ENCODE data around the gene ASCC3. TPM values are rescaled to one million over a fixed set of nuclear protein-coding genes. Genes with fewer than 3 reads are reported as not detected.

ASCC3 gene
- total RNA-seq, 1 donor from 2014 or later: 15.3 TPM

- no peak for ATAC-seq
Observed at GRCh38 chr6:100509101-100509500, 372.0 kb downstream of the ASCC3 start.

DNA sequence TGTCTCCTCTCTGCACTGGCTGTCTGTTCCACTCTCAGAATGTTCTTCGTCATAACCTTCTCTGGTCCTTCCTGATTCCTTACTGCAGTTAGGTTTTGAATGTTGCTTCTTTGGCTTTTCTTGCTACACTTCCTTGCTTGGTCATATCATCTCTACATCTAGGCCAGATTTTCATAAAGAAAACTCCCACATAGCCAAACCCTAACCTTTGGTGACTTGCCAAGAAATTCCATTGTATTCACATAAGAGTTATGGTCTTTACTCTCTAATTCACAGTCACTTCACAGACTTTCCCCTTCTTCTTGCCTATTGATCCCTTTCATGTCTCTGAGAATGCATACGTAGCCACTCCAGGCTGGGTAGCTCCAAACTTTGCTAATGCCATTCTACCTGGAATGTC lies 374.5 kb downstream of the ASCC3 start:
- ATAC-seq (no peak), DNase-seq (ENCODE audit: low spot score) (no peak)

More at GRCh38 chr6:100509101-100509500, 372.0 kb downstream of the ASCC3 start:
- no peak for DNase-seq (ENCODE audit: low spot score)

- DNase-seq (ENCODE audit: low spot score) (no peak), ATAC-seq (peak; percentile 61)
Observed at GRCh38 chr6:100504786-100505737, 376.1 kb downstream of the ASCC3 start.

- ATAC-seq: peak; percentile 83
- DNase-seq (ENCODE audit: low spot score): no peak
Observed at GRCh38 chr6:100503043-100503705, 378.0 kb downstream of the ASCC3 start.

DNA sequence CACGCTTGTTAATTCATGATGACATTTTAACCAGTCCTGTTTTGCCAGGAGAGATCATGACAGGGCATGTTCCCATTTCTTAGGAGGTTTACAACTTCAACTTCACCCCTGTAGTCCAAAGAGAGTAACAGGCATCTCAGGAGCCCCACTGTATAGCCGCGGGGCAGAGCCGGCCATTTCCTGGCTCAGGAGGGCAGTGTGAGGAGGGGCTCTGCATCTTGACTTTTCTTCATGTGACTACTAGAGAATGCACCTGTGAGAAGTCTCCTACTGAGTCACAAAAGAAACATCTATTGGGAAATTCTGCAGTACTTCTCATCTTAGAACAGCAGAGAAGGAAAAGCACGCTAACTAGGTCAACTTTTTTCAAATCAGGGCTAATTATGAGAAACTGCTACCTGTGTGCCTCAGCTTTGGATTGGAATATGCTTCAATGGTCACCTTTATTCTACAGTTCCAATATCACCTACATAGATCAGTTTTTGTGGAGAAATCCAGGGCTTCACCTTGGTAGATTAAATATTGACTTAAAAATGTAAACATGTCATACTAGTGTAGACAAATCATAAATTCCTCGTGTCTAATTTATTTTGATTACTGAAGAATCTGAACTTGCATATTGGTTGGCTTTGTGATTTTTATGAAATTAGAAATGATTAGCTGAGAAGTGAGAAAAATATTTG lies 387.8 kb downstream of the ASCC3 start:
- ATAC-seq (no peak), DNase-seq (ENCODE audit: low spot score) (no peak)

DNA sequence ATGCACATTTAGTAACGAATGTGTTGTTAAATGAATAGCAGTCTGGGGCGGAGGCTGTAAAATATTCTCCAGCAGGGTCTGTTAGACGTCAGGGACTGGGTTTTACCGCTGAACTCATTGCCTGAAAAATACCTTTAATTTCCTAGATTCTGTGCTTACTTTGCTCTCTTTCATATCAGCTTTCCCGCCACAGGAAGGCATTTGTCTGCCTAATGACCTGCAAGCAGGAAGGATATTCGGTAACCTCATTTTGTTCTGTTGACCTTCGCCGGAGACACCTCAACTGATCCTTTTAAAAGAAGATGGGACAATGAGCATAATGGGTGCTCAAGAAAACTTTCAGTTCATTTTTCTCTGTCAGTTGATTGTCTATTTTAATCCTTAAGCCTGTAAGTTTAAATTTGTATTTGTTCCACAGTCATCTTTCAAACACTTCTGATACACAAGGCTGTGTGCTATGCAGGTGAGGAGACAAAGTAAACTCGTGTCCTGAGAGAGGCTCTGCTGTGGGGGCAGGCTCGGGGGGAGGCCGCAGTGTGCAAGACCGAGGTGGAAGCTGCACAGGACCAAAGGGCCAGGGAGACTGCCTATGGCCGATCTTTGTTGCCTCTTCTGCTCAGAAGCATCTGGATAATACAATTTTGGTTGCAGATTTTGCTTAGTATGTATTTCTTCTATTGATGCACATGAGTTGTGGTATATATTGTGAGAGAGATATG lies 389.0 kb downstream of the ASCC3 start:
- ATAC-seq: no peak

GRCh38 chr6:100490065-100490464 lies 391.1 kb downstream of the ASCC3 start:
- no peak for ATAC-seq
- DNase-seq (ENCODE audit: low spot score): no peak

More for the DNA sequence above, 389.0 kb downstream of the ASCC3 start:
- no peak for DNase-seq (ENCODE audit: low spot score)

- ATAC-seq: no peak
Observed at GRCh38 chr6:100488244-100488643, 392.9 kb downstream of the ASCC3 start.

GRCh38 chr6:100487638-100488037 lies 393.5 kb downstream of the ASCC3 start:
- peak; percentile 56 for ATAC-seq

More at GRCh38 chr6:100488244-100488643, 392.9 kb downstream of the ASCC3 start:
- DNase-seq (ENCODE audit: low spot score): no peak

GRCh38 chr6:100485268-100485667 lies 395.9 kb downstream of the ASCC3 start:
- no peak for DNase-seq (ENCODE audit: low spot score)
- ATAC-seq: no peak

More at GRCh38 chr6:100487638-100488037, 393.5 kb downstream of the ASCC3 start:
- no peak for DNase-seq (ENCODE audit: low spot score)

DNA sequence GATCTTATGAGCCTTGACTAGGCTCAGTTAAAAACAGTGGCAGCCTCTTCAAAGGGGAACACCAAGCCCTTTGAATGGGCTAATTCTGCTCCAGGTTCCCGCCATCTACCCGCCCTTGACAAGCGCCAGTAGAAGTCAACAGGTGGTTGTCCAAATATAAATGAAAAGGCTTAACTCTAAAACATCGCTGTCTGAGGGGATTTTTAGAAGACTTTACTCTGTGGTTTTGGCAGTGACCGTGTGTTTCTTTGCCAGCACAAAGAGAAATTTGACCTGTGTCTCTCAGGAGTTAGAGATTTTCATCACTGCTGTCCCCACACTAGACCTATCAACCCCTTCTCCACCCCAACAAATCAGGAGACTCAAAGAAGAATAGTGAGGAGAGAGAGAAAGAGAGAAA lies 396.7 kb downstream of the ASCC3 start:
- DNase-seq (ENCODE audit: low spot score): peak; percentile 75
- peak; percentile 71 for ATAC-seq

DNA sequence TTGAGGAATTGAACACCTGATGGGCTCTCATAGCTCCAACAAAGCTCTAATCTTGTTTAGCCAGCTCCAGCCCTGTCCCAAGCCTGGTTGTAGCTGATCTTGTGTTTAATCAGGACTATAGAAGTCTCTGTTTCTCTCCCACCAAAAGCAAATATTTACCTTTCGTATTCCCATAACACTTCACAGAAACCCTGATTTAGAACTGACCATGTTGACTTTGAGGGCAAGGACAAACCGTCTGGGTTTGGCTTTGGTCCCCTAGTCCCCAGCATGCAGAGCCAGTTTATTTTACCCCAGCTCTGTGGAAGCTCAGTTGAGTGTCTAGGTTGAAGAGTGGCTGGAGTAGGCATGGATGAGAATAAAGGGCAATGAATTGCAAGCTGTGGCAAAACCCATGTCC lies 398.4 kb downstream of the ASCC3 start:
- DNase-seq (ENCODE audit: low spot score): peak; percentile 67
- ATAC-seq: peak; percentile 81

GRCh38 chr6:100479179-100480035 lies 401.7 kb downstream of the ASCC3 start:
- ATAC-seq (peak; percentile 58), DNase-seq (ENCODE audit: low spot score) (no peak)

DNA sequence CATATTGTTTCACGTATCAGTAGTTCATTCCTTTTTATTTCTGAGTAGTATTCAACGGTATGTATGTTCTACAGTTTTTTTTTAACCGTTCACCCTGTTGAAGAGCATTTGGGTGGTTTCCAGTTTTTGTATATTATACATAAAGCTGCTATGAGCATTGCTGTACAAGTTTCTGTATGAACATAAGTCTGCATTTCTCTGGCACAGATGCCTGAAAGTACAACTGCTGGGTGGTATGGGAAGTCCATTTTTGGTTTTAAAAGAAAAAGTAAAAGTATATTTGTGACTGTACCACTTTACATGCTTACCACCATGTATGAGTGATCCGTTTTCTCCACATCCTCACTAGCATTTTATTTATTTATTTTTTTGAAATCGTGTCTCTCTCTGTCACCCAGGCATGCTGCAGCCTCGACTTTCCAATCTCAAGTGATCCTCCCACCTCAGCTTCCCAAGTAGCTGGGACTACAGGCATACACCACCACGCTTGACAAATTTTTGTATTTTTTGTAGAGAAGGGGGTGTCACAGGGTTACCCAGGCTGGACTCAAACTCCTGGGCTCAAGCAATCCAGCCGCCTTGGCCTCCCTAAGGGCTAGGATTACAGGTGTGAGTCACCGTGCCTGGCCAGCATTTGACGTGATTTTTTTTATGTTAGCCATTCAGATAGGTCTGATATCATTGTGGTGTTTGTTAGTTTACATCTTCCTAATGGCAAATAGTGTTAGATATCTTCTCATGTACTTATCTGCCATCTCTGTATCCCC lies 405.4 kb downstream of the ASCC3 start:
- ATAC-seq (no peak), DNase-seq (ENCODE audit: low spot score) (no peak)

- DNase-seq (ENCODE audit: low spot score) (no peak), ATAC-seq (no peak)
Observed at GRCh38 chr6:100473182-100473581, 407.9 kb downstream of the ASCC3 start.

GRCh38 chr6:100472674-100473073 lies 408.5 kb downstream of the ASCC3 start:
- ATAC-seq: no peak
- DNase-seq (ENCODE audit: low spot score): no peak

DNA sequence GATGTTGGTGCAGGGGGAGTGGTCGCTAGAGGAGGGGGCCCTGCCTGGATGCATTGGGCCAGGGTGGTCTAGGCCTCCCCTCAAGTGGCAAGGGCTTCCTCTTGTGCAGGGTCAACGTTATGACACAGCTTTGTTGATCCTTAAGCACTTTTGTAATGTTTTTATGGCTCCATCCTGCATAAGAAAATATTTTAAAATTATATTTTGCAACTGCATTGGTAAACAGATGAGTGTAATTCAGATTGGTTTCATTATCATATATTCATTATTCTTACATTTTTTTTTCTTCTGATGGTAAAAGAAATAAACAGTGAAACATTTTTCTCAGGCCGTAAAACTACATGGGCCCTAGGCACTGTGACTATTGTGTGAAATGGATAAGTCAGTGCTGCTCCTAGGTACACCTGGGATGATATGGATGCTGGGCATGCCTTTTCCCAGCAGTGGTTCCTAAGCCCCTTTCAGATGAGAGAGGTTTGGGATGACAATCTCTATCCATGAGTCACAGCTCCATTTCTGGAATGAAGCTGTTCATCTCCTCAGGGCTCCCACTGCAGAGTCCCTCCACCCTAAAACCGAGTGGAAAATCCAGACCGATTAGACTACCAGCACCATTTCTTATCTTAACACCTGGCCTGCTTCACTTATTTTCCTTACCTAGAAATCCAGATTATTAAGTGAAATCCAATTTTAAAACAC lies 410.6 kb downstream of the ASCC3 start:
- ATAC-seq (no peak), DNase-seq (ENCODE audit: low spot score) (no peak)

Data from left lobe of liver (tissue), 2 donors.